Activated T-cell treated with anti-CD3 and anti-CD28 coated beads for 48 hours (primary cell): ENCODE results near the gene ZDHHC14.
"Not testable (repeated sequence)": the region's sequence is repeated elsewhere in the genome, so short reads cannot be mapped to it uniquely, and the experiment has no call there.

Experiments
- DNase-seq: peaks from one replicate; pipeline ENCODE4 v3.0.0-alpha.2; 2020; ENCODE audit warnings: low read depth

The ZDHHC14 gene

GRCh38 chr6:157407646-157408045 lies 26.7 kb downstream of the ZDHHC14 start:
- DNase-seq, result no peak

GRCh38 chr6:157408427-157408826 lies 27.4 kb downstream of the ZDHHC14 start:
- DNase-seq, result not testable (repeated sequence)

- no peak for DNase-seq
Observed at GRCh38 chr6:157410045-157410444, 29.1 kb downstream of the ZDHHC14 start.

GRCh38 chr6:157411368-157411767 lies 30.4 kb downstream of the ZDHHC14 start:
- no peak for DNase-seq

GRCh38 chr6:157412791-157413190 lies 31.8 kb downstream of the ZDHHC14 start:
- no peak for DNase-seq

GRCh38 chr6:157420497-157420896 lies 39.5 kb downstream of the ZDHHC14 start:
- no peak for DNase-seq

GRCh38 chr6:157424491-157425020 lies 43.6 kb downstream of the ZDHHC14 start:
- no peak for DNase-seq

- DNase-seq, result no peak
Observed at GRCh38 chr6:157427969-157428368, 47.0 kb downstream of the ZDHHC14 start.

- DNase-seq, result peak; percentile 70
Observed at GRCh38 chr6:157428427-157429202, 47.6 kb downstream of the ZDHHC14 start.

- no peak for DNase-seq
Observed at GRCh38 chr6:157429248-157429647, 48.3 kb downstream of the ZDHHC14 start.

GRCh38 chr6:157430834-157431233 lies 49.8 kb downstream of the ZDHHC14 start:
- no peak for DNase-seq

GRCh38 chr6:157432231-157432891 lies 51.4 kb downstream of the ZDHHC14 start:
- DNase-seq, result no peak

GRCh38 chr6:157432892-157433265 lies 51.9 kb downstream of the ZDHHC14 start:
- no peak for DNase-seq

- no peak for DNase-seq
Observed at GRCh38 chr6:157433678-157434081, 52.7 kb downstream of the ZDHHC14 start.

- DNase-seq, result no peak
Observed at GRCh38 chr6:157434349-157435033, 53.5 kb downstream of the ZDHHC14 start.

- DNase-seq, result no peak
Observed at GRCh38 chr6:157436219-157436943, 55.4 kb downstream of the ZDHHC14 start.

GRCh38 chr6:157436944-157437336 lies 56.0 kb downstream of the ZDHHC14 start:
- DNase-seq, result no peak

- no peak for DNase-seq
Observed at GRCh38 chr6:157438611-157439111, 57.7 kb downstream of the ZDHHC14 start.

GRCh38 chr6:157440171-157440570 lies 59.2 kb downstream of the ZDHHC14 start:
- no peak for DNase-seq

- no peak for DNase-seq
Observed at GRCh38 chr6:157442291-157442690, 61.3 kb downstream of the ZDHHC14 start.

- no peak for DNase-seq
Observed at GRCh38 chr6:157443066-157443800, 62.2 kb downstream of the ZDHHC14 start.
